AG04449 (cell line): Measurements from ENCODE around the gene ABLIM1.

Source experiments
- CTCF ChIA-PET: fragments of 350-600 bp; formaldehyde crosslinking; extraction: SDS; loops from one replicate; lab custom pipeline; 2021; ENCODE audit warnings: antibody characterized with exemption; lab: Yijun Ruan, JAX
- POLR2A ChIA-PET: fragments of 400-600, 350-600 bp; formaldehyde crosslinking; extraction: SDS; loops from one replicate; lab custom pipeline; 2020; ENCODE audit warnings: antibody characterized with exemption, inconsistent platforms; lab: Yijun Ruan, JAX
- DNase-seq: peaks from one replicate; pipeline ENCODE4 v3.0.0-alpha.2; 2010; ENCODE audit warnings: low read depth, low spot score
- H3K4me3 ChIP-seq: 2 replicates; pipeline ENCODE4 v1.5.1; 2011; ENCODE audit warnings: low read depth, mild to moderate bottlenecking, control low read depth, low read length
- TF ChIP-seq, protein P1 (sequence below): IDR thresholded peaks from one replicate; pipeline ENCODE4 v1.5.1; 2011; ENCODE audit warnings: mild to moderate bottlenecking, moderate library complexity, low read length, control low read depth, inconsistent platforms; ENCODE audit not compliant: insufficient read depth; ENCODE audit errors: missing control alignments

ABLIM1 gene

DNA sequence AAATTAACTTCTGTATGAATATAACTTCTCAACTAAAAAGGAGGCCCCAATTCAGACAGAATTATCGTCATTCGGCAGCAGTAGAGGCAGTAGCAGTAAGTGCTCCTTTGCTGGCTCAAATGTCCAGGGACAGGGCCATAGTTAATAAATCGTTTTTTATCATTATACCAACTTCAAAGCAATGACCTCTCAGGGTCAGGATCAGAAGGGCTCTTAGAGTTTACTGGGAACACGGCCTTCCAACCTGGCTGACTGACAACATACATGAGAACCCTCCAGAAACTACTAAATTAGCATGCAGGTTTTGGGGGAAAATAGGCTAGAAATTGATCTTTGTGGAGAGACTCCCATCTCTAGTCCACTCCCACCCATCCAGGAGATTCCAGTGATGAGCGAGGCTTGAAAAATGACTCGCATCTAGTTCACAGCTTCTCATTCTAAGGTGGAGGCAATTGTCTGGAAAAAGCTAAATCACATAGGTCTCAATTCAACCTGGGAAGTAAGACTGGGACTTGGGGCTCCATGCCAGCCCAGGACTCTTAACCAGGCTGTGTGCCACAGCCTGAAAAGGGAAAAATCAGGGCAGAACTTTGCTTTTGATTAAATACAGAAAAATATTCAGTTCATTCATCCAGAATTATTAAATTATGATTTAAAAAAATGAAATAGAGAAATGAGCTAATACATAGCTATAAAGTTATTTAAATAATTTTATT, 84.6 kb downstream of the ABLIM1 start:
- ChIA-PET CTCF (interaction anchor here (0.7 to 1.0 kb wide), 4 partner anchors 16 to 24 kb away, joined by 3 read pairs; no protein-coding TSS in a partner anchor), POLR2A (no interaction called here)
- TF ChIP-seq, protein P1, sequence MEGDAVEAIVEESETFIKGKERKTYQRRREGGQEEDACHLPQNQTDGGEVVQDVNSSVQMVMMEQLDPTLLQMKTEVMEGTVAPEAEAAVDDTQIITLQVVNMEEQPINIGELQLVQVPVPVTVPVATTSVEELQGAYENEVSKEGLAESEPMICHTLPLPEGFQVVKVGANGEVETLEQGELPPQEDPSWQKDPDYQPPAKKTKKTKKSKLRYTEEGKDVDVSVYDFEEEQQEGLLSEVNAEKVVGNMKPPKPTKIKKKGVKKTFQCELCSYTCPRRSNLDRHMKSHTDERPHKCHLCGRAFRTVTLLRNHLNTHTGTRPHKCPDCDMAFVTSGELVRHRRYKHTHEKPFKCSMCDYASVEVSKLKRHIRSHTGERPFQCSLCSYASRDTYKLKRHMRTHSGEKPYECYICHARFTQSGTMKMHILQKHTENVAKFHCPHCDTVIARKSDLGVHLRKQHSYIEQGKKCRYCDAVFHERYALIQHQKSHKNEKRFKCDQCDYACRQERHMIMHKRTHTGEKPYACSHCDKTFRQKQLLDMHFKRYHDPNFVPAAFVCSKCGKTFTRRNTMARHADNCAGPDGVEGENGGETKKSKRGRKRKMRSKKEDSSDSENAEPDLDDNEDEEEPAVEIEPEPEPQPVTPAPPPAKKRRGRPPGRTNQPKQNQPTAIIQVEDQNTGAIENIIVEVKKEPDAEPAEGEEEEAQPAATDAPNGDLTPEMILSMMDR, result no peak
- DNase-seq, result no peak
- no peak overlapping the region for H3K4me3 ChIP-seq

DNA sequence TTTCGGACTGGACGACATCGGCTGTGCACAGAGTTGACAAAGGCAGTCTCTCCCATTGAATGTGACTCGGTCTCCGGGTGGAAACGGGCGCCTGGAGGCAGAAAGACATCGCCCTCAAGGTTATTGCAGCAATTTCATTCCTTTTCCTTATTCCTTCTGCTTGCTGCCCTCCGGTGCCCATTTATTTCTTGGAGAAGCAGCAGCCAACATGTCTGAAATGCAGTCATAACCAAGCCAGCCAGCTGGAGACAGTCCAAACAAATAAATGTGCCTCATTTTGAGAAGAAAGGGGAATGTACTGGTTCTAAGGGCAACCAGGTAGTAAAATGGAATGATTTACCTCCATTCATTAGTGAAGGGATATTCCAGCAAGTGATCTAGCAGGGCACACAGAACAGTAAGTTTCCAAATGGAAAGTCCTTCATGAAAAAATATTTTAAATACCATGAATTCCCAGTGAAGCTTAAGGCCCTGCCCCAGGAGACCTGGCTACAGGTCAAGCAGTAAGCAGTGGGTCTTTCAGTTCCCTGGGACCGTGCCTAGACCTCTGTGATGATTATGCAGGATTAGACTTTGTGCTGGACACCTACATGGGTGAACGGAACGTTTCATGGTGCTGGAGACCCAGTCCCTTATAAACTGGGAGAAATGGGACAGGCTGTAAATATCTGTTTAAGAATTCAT, 86.6 kb downstream of the ABLIM1 start:
- TF ChIP-seq, protein P1, result no peak
- ChIA-PET CTCF (interaction anchor here (0.9 to 1.2 kb wide), 4 partner anchors 10 to 133 kb away, joined by 3 to 4 read pairs (median 4); no protein-coding TSS in a partner anchor), POLR2A (no interaction called here)
- H3K4me3 ChIP-seq, result no peak overlapping the region
- no peak for DNase-seq

DNA sequence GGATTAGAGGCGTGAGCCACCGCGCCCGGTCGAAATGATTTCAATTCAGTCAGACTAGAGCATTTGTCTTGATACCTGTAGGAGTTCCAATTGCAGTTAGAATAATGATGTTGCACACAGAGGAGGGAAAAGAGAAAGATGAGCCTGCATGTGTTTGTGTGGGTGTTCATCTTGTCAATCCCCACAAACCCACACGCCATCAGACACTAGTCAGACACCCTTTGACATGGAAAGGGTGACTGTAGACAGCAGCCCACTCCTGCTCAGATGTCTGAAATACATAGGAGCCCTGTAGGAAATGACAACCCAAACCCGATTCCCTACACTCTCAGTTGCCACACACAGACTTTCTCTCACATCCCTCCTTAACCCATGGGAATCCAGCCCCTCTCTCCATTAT, 92.0 kb downstream of the ABLIM1 start:
- CTCF ChIA-PET, result interaction anchor here (1.5 kb wide), 1 partner anchor 15 kb away, joined by 3 read pairs; no protein-coding TSS in a partner anchor
- no peak overlapping the region for H3K4me3 ChIP-seq
- POLR2A ChIA-PET, result interaction anchor here (0.7 kb wide), 1 partner anchor 12 kb away, joined by 3 read pairs; no protein-coding TSS in a partner anchor
- no peak for DNase-seq
- TF ChIP-seq, protein P1, result no peak

DNA sequence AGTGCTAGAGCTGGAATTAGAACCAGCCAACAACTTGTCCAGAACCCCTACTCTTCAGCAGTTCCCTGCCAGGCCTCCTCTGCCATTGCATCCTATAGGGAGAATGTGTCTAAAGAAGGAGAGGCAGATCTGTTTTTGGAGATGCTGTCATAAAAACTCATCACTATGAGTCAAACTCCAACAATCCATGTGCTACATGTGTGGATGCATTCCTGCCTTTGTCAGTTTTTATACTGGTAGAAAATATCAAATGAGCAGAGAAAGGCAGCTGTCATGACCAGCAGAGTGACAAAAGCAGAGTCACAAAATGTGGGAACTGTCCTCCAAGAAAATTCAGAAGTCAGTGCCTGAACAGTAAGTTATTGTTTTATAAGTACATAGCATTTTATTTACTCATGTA, 93.0 kb downstream of the ABLIM1 start:
- ChIA-PET POLR2A (no interaction called here), CTCF (interaction anchor here (0.9 kb wide), 1 partner anchor 12 kb away, joined by 3 read pairs; no protein-coding TSS in a partner anchor)
- TF ChIP-seq, protein P1, result no peak
- no peak overlapping the region for H3K4me3 ChIP-seq
- no peak for DNase-seq

DNA sequence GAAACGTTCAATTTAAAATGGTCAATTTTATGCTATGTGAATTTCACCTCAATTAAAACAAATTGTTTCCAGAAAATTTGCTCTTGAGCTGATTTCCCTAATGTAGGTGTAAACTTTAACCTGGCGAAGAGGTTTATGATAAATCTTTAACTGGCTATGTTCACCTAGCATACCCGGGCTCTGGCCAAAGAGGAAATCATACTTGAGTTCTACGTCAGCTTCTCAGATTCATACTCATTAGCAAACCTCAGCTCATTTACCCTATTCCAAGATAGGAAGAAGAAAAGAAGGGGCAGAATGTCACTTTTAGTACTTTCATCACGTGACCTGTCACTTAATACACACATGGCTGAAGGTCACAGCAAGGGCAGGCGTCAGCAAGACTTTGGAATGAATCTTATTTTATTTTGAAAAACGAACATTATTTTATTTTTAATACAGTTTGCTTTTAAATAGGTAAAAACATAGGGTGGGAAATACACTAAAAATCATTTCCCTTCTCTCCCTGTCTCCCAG, 97.0 kb downstream of the ABLIM1 start:
- POLR2A ChIA-PET, result no interaction called here
- no peak overlapping the region for H3K4me3 ChIP-seq
- no peak for DNase-seq
- CTCF ChIA-PET, result interaction anchor here (0.9 to 5.2 kb wide), 3 partner anchors 11 to 225 kb away, joined by 3 to 31 read pairs (median 4); no protein-coding TSS in a partner anchor
- TF ChIP-seq, protein P1, result no peak
